ENCODE measurements around the gene MLXIP.

MLXIP gene

GRCh38 chr12:122072031-122072970, 6.3 kb upstream of the MLXIP start:
- no peak overlapping the region for H3K4me3 ChIP-seq (ENCODE audit: low read depth, low read length)

GRCh38 chr12:122073815-122074214, 4.7 kb upstream of the MLXIP start:
- TF ChIP-seq CTCF (IDR thresholded peaks at IDR 0.05; ENCODE audit: low read depth, low read length) = no peak
- H3K4me3 ChIP-seq (ENCODE audit: low read depth, low read length) = no peak overlapping the region

More at GRCh38 chr12:122072031-122072970, 6.3 kb upstream of the MLXIP start:
- no peak for TF ChIP-seq CTCF (IDR thresholded peaks at IDR 0.05; ENCODE audit: low read depth, low read length)

- no peak overlapping the region for H3K4me3 ChIP-seq (ENCODE audit: low read depth, low read length)
- no peak for TF ChIP-seq CTCF (IDR thresholded peaks at IDR 0.05; ENCODE audit: low read depth, low read length)
These were observed 1.6 kb upstream of the MLXIP start for GRCh38 chr12:122076743-122077495.

GRCh38 chr12:122079033-122079531, 526 bp downstream of the MLXIP start:
- TF ChIP-seq CTCF (IDR thresholded peaks at IDR 0.05; ENCODE audit: low read depth, low read length) = no peak
- H3K4me3 ChIP-seq (ENCODE audit: low read depth, low read length) = peak overlapping the region; percentile 74

- peak overlapping the region; percentile 74 for H3K4me3 ChIP-seq (ENCODE audit: low read depth, low read length)
- TF ChIP-seq CTCF (IDR thresholded peaks at IDR 0.05; ENCODE audit: low read depth, low read length) = no peak
These were observed 1.1 kb downstream of the MLXIP start for GRCh38 chr12:122079532-122080081.

GRCh38 chr12:122080149-122081082, 1.9 kb downstream of the MLXIP start:
- peak overlapping the region; percentile 74 for H3K4me3 ChIP-seq (ENCODE audit: low read depth, low read length)

More at GRCh38 chr12:122080149-122081082, 1.9 kb downstream of the MLXIP start:
- TF ChIP-seq CTCF (IDR thresholded peaks at IDR 0.05; ENCODE audit: low read depth, low read length) = no peak

Measured in WI38 (cell line).